Measurements from ENCODE around the gene ARGLU1.

The ARGLU1 gene

DNA sequence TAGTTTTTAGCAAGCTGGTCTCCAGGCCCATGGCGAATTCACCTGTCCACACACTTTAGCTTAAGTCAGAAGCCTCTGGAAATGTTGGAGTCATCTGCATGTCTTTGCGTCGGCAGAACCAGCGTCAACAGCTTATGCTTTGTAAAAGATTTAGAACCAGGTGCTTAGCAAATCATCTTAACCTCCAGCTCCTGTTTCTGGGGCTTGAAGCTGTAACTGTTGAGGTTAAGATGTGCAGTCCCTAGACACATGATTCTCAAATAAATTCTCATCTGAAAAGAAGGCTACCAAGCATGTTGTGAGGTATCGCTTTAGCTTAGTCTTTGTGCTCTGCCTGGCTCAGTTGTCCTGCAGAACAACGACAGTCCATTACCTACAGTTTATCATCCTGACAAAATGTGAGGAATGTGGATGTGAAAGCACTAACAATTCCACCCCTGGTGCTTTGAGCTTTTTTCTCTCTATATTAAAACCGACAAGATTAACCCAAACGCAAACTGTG, 36.9 kb downstream of the ARGLU1 start:
- peaks cover 19% of the 10 kb centered on the region for H3K4me1 ChIP-seq (ENCODE audit: control insufficient read depth, insufficient read depth, low read length)
- H3K27ac ChIP-seq (ENCODE audit: low read length) = peak overlapping the region; percentile 89
- H3K4me3 ChIP-seq (ENCODE audit: low read length in 2 of 2) = peak overlapping the region; percentile 42 to 87
- no peaks in the 10 kb centered on the region for H3K9me3 ChIP-seq (ENCODE audit: control insufficient read depth in 2 of 2, low read length in 2 of 2)
- H3K9ac ChIP-seq (ENCODE audit: low read length in 2 of 2) = peak overlapping the region; percentile 46 to 81
- H3K36me3 ChIP-seq (ENCODE audit: control insufficient read depth in 2 of 2, insufficient read depth in 2 of 2, low read length in 2 of 2) = no peaks in the 10 kb centered on the region
- H3K27me3 ChIP-seq (ENCODE audit: control insufficient read depth in 1 of 2, insufficient read depth in 2 of 2, low read length in 2 of 2) = no peaks in the 10 kb centered on the region

DNA sequence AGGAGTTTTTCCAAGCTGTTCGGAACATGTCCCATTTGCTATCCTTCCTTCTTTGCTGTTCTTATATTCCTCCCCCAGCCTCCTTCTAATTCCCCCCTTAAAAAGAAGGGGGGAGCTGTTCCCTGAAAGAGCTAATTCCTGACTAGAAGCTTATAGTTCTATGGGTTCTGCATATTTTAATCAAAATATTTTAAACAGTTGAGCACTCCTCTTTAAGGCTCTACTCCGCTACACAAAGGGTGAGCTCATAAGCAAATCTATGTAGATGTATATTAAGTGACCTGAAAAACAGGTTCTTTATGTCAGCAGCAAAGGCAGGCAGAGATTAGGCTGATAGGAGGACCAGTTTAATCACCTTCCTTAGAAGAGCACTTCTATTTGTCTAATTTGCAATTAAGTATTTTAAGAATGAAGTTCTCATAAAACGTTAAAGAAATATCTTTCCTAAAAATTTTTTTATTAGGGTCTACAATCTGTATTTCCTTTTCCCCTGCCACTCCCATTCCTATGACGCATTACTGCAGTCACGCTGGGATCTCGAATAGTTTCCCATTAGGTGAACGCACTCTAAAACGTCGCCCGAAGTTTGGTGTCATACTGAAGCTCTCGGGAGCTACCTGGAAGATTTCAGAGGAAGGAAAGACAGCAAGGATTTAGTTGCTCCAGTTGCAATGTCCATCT, 37.6 kb downstream of the ARGLU1 start:
- H3K9me3 ChIP-seq (ENCODE audit: control insufficient read depth in 2 of 2, low read length in 2 of 2) = no peaks in the 10 kb centered on the region
- peaks cover 19% of the 10 kb centered on the region for H3K4me1 ChIP-seq (ENCODE audit: control insufficient read depth, insufficient read depth, low read length)
- peak overlapping the region; percentile 89 for H3K27ac ChIP-seq (ENCODE audit: low read length)
- peak overlapping the region; percentile 46 to 81 for H3K9ac ChIP-seq (ENCODE audit: low read length in 2 of 2)
- H3K4me3 ChIP-seq (ENCODE audit: low read length in 2 of 2) = peak overlapping the region; percentile 42 to 87
- no peaks in the 10 kb centered on the region for H3K36me3 ChIP-seq (ENCODE audit: control insufficient read depth in 2 of 2, insufficient read depth in 2 of 2, low read length in 2 of 2)
- H3K27me3 ChIP-seq (ENCODE audit: control insufficient read depth in 1 of 2, insufficient read depth in 2 of 2, low read length in 2 of 2) = no peaks in the 10 kb centered on the region

DNA sequence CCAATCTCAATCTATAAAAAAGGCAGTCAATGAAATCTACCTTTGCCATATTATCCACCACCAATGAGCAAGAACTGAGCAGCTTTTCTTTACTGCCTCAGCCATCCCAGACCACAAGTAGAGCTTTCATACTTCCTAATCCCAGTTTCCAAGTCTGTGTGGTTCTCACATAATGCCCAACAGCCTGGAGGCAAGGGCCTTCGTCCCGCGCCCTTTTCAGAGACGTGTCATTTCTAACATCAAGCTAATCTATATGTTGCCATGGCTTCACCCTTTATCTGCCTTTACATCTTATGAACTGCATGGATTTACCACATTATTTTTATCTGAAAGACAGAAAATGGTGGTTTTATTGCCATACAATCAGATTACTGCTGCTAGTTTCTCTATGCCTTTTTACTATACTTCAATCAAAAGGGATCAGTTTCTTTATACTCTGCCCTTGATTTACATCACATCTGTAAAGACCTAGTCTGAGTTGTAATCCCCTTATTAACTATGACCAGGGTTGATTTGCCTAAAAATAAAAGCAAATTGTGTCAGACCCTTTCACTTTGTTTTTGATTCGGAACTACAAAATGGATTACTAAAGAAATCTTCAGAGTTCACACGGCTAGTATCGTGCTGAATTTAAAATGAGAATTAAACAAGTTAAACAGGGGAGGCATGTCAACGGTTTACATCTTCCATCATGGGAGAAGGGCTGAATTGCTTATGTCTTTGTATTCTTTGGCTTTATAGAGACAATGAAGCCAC, 38.3 kb downstream of the ARGLU1 start:
- Histone ChIP-seq H3K4me3 (ENCODE audit: low read length in 2 of 2) (peak overlapping the region; percentile 42 to 87), H3K4me1 (ENCODE audit: control insufficient read depth, insufficient read depth, low read length) (peaks cover 19% of the 10 kb centered on the region), H3K36me3 (ENCODE audit: control insufficient read depth in 2 of 2, insufficient read depth in 2 of 2, low read length in 2 of 2) (no peaks in the 10 kb centered on the region), H3K27ac (ENCODE audit: low read length) (peak overlapping the region; percentile 89), H3K9ac (ENCODE audit: low read length in 2 of 2) (peak overlapping the region; percentile 46 to 55), H3K27me3 (ENCODE audit: control insufficient read depth in 1 of 2, insufficient read depth in 2 of 2, low read length in 2 of 2) (no peaks in the 10 kb centered on the region), H3K9me3 (ENCODE audit: control insufficient read depth in 2 of 2, low read length in 2 of 2) (no peaks in the 10 kb centered on the region)

DNA sequence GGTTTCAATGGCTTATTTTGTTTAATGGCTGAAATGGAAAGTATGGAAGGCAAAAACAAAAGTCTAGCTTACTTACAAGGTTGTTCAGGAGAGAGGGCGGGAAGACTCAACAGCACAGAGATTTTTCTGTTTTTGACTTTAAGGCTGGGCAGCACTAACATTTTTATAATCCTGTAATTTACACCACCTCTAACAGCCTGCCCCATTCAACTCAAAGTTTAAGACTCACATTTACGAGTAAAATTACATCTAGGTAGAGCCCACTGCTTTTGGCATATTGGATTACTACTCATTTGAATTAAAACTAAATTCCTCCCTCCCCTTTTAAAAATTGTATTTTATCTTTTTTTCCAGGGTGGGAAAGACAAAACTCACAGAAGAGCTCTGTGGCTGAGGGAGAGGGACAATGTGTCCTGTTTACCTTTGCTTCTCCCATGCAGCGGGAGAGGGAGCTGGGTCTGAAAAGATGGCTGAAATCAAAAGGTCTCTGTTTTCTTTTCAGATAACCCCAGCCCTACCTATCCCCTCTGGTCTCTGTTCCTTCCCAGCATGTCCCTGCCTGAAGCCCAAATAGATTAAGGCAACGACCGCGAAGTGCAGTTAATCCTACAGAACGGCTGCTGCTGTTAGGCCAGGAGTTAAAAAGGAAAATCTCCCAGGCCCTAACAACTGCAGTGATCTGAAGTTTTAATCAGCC, 39.1 kb downstream of the ARGLU1 start:
- Histone ChIP-seq H3K4me3 (ENCODE audit: low read length in 2 of 2) (peak overlapping the region in 1 of 2 donors; percentile 87), H3K36me3 (ENCODE audit: control insufficient read depth in 2 of 2, insufficient read depth in 2 of 2, low read length in 2 of 2) (no peaks in the 10 kb centered on the region), H3K9ac (ENCODE audit: low read length in 2 of 2) (no peak overlapping the region), H3K27ac (ENCODE audit: low read length) (peak overlapping the region; percentile 89), H3K4me1 (ENCODE audit: control insufficient read depth, insufficient read depth, low read length) (peaks cover 19% of the 10 kb centered on the region), H3K9me3 (ENCODE audit: control insufficient read depth in 2 of 2, low read length in 2 of 2) (no peaks in the 10 kb centered on the region), H3K27me3 (ENCODE audit: control insufficient read depth in 1 of 2, insufficient read depth in 2 of 2, low read length in 2 of 2) (no peaks in the 10 kb centered on the region)

DNA sequence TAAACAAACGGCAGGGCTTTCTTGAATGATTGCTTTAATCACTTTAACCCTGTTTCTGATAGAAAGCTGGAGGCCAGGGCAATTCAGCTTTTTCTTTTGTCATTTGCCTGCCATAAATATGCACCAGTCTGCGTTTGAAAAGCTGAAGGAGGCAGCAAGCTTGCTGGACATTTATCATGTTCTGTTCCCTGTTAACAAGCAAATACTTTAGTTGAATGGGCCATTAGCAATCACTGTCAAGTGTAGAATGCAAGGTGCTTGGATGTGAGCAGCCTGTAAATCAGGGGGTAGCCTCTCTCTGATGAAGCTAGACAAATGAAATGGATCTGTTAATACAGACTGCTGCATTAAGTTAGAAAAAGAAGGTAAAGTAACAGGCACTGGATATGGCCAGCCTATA, 40.1 kb downstream of the ARGLU1 start:
- H3K9ac ChIP-seq (ENCODE audit: low read length in 2 of 2) = no peak overlapping the region
- H3K27ac ChIP-seq (ENCODE audit: low read length) = peak overlapping the region; percentile 7
- no peaks in the 10 kb centered on the region for H3K27me3 ChIP-seq (ENCODE audit: control insufficient read depth in 1 of 2, insufficient read depth in 2 of 2, low read length in 2 of 2)
- H3K9me3 ChIP-seq (ENCODE audit: control insufficient read depth in 2 of 2, low read length in 2 of 2) = no peaks in the 10 kb centered on the region
- H3K4me1 ChIP-seq (ENCODE audit: control insufficient read depth, insufficient read depth, low read length) = peaks cover 27% of the 10 kb centered on the region
- H3K36me3 ChIP-seq (ENCODE audit: control insufficient read depth in 2 of 2, insufficient read depth in 2 of 2, low read length in 2 of 2) = no peaks in the 10 kb centered on the region
- H3K4me3 ChIP-seq (ENCODE audit: low read length in 2 of 2) = peak overlapping the region in 1 of 2 donors; percentile 17

DNA sequence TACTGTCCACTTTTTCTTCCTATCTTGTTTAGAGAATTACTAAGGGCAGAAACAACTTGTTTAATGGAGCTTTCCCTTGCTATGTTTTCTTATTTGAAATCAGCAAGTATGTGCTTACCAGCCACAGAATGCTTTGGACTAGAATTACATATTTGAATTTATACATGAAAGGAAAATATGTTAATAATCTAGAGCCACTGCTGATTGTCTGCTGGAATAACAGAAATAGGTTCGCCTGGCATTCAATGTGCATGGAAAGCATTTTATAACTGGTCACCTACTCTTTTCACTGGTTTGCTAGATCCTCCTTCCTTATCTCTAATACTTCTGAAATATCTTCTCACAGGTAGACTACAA, 40.5 kb downstream of the ARGLU1 start:
- Histone ChIP-seq H3K27me3 (ENCODE audit: control insufficient read depth in 1 of 2, insufficient read depth in 2 of 2, low read length in 2 of 2) (no peaks in the 10 kb centered on the region), H3K4me1 (ENCODE audit: control insufficient read depth, insufficient read depth, low read length) (peaks cover 28% of the 10 kb centered on the region), H3K27ac (ENCODE audit: low read length) (peak overlapping the region; percentile 7), H3K9ac (ENCODE audit: low read length in 2 of 2) (no peak overlapping the region), H3K36me3 (ENCODE audit: control insufficient read depth in 2 of 2, insufficient read depth in 2 of 2, low read length in 2 of 2) (no peaks in the 10 kb centered on the region), H3K4me3 (ENCODE audit: low read length in 2 of 2) (no peak overlapping the region), H3K9me3 (ENCODE audit: control insufficient read depth in 2 of 2, low read length in 2 of 2) (no peaks in the 10 kb centered on the region)

DNA sequence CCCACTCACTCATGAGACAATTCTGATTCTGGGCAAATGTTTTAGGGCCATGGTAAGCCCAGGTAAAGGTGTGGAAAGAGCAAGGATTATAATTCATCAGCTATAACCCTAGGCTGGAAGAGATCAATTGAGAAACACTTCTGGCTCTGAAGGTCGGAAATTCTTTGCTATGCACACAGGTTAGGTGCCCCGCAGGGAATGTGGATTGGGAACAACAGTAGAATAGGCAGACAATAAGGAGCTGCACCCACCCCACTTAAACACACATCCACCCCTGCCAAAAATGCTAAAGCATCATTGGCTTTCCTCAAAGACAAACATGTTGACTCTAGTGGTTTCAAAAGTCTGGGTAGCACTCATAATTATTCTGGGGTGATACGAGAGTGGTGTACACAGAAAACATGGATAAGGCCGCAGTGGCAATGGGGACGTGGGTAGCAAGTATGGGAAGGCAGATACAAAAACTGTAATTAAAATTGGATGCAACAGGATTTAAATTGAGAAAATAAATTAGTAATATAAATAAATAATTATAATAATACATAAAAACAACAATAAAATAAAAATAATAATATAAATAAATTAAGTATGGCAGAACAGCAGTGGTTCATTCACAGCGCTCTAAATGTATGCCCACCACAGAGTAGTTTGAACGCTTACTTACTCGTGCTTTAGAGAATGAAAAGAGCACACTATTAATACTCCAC, 41.0 kb downstream of the ARGLU1 start:
- peaks cover 28% of the 10 kb centered on the region for H3K4me1 ChIP-seq (ENCODE audit: control insufficient read depth, insufficient read depth, low read length)
- no peak overlapping the region for H3K9ac ChIP-seq (ENCODE audit: low read length in 2 of 2)
- no peaks in the 10 kb centered on the region for H3K9me3 ChIP-seq (ENCODE audit: control insufficient read depth in 2 of 2, low read length in 2 of 2)
- no peak overlapping the region for H3K27ac ChIP-seq (ENCODE audit: low read length)
- no peaks in the 10 kb centered on the region for H3K27me3 ChIP-seq (ENCODE audit: control insufficient read depth in 1 of 2, insufficient read depth in 2 of 2, low read length in 2 of 2)
- H3K4me3 ChIP-seq (ENCODE audit: low read length in 2 of 2) = no peak overlapping the region
- H3K36me3 ChIP-seq (ENCODE audit: control insufficient read depth in 2 of 2, insufficient read depth in 2 of 2, low read length in 2 of 2) = no peaks in the 10 kb centered on the region

DNA sequence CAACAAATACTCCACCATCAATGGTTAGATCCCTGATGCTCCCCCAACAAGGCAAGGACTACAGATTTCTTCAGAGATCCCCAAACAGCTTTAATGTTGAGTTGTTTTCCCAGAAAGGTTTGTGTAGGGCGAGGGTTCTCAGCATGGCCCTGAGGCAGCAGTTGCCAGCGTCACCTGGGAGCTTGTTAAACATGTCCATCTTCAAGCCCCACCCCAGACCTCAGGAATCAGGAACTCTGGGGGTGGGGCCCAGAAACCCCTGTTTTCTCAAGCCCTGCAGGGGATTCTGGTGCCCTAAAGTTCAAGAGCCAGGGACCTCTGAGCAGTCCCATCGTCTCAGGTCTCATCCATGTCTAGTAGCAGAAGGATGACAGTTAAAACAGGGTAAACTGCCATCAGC, 42.1 kb downstream of the ARGLU1 start:
- Histone ChIP-seq H3K4me1 (ENCODE audit: control insufficient read depth, insufficient read depth, low read length) (peaks cover 25% of the 10 kb centered on the region), H3K27me3 (ENCODE audit: control insufficient read depth in 1 of 2, insufficient read depth in 2 of 2, low read length in 2 of 2) (no peaks in the 10 kb centered on the region), H3K4me3 (ENCODE audit: low read length in 2 of 2) (no peak overlapping the region), H3K36me3 (ENCODE audit: control insufficient read depth in 2 of 2, insufficient read depth in 2 of 2, low read length in 2 of 2) (no peaks in the 10 kb centered on the region), H3K9me3 (ENCODE audit: control insufficient read depth in 2 of 2, low read length in 2 of 2) (no peaks in the 10 kb centered on the region), H3K27ac (ENCODE audit: low read length) (no peak overlapping the region), H3K9ac (ENCODE audit: low read length in 2 of 2) (no peak overlapping the region)

DNA sequence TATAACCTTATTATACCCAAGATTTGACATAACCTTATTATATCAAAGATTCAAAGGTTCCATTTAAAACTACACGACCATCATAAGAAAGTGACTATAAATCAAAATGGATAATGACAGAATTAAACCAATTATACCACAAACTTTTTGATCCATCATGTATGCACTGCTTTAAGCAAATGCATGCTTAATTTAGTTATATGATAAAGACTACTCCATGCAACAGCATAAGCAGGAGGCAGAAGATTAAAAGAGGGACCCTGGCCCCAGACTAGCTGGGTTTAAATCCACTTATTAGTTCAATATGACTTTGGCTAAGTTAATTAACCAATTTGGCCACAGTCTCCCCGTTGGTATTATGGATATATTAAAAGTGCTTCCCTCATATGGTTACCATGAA, 43.8 kb downstream of the ARGLU1 start:
- Histone ChIP-seq H3K9ac (ENCODE audit: low read length in 2 of 2) (no peak overlapping the region), H3K9me3 (ENCODE audit: control insufficient read depth in 2 of 2, low read length in 2 of 2) (no peaks in the 10 kb centered on the region), H3K4me3 (ENCODE audit: low read length in 2 of 2) (no peak overlapping the region), H3K4me1 (ENCODE audit: control insufficient read depth, insufficient read depth, low read length) (peaks cover 26% of the 10 kb centered on the region), H3K36me3 (ENCODE audit: control insufficient read depth in 2 of 2, insufficient read depth in 2 of 2, low read length in 2 of 2) (no peaks in the 10 kb centered on the region), H3K27ac (ENCODE audit: low read length) (no peak overlapping the region), H3K27me3 (ENCODE audit: control insufficient read depth in 1 of 2, insufficient read depth in 2 of 2, low read length in 2 of 2) (no peaks in the 10 kb centered on the region)

DNA sequence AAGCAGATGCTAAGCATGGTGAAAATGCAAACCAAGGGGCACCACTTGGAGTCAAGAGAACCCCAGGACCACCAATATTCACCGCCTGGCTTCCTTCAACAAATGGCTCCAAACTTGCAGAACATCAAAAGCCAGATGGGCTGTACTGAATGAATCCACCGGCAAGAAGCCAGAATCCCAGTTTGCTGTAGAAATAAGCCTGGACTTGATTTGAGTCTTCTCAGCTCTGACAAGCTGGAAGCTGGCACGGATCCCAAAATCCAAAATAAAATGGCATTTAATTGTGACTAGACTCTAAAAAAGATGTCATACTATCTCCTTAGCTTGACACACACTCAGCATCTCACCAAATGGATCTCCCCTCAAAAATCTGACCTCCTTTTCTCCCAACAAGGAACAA, 44.4 kb downstream of the ARGLU1 start:
- H3K4me1 ChIP-seq (ENCODE audit: control insufficient read depth, insufficient read depth, low read length) = peaks cover 28% of the 10 kb centered on the region
- H3K36me3 ChIP-seq (ENCODE audit: control insufficient read depth in 2 of 2, insufficient read depth in 2 of 2, low read length in 2 of 2) = no peaks in the 10 kb centered on the region
- peak overlapping the region in 1 of 2 donors; percentile 3 for H3K4me3 ChIP-seq (ENCODE audit: low read length in 2 of 2)
- H3K27me3 ChIP-seq (ENCODE audit: control insufficient read depth in 1 of 2, insufficient read depth in 2 of 2, low read length in 2 of 2) = no peaks in the 10 kb centered on the region
- no peak overlapping the region for H3K9ac ChIP-seq (ENCODE audit: low read length in 2 of 2)
- H3K9me3 ChIP-seq (ENCODE audit: control insufficient read depth in 2 of 2, low read length in 2 of 2) = no peaks in the 10 kb centered on the region
- H3K27ac ChIP-seq (ENCODE audit: low read length) = peak overlapping the region; percentile 26
